ENCODE measurements around the gene MYRIP.
"Not testable (repeated sequence)": the region's sequence is repeated elsewhere in the genome, so short reads cannot be mapped to it uniquely, and the experiment has no call there.

MYRIP gene

GRCh38 chr3:39809181-39809994, at the start of gene MYRIP:
TSS of gene MYRIP (plus strand) at chr3:39809609. CDS start at chr3:39900817, 91,208 bp downstream.
- no peak for DNase-seq (ENCODE audit: low read depth)

- no peak for DNase-seq (ENCODE audit: low read depth)
These were observed 49.1 kb upstream of the MYRIP start for GRCh38 chr3:39760325-39760724.

GRCh38 chr3:39762537-39763070, 46.8 kb upstream of the MYRIP start:
- no peak for DNase-seq (ENCODE audit: low read depth)

- DNase-seq (ENCODE audit: low read depth): no peak
These were observed 46.0 kb upstream of the MYRIP start for GRCh38 chr3:39763390-39763789.

- no peak for DNase-seq (ENCODE audit: low read depth)
These were observed 43.8 kb upstream of the MYRIP start for GRCh38 chr3:39765575-39765974.

GRCh38 chr3:39766433-39766832, 43.0 kb upstream of the MYRIP start:
- no peak for DNase-seq (ENCODE audit: low read depth)

GRCh38 chr3:39766909-39767308, 42.5 kb upstream of the MYRIP start:
- not testable (repeated sequence) for DNase-seq (ENCODE audit: low read depth)

DNA sequence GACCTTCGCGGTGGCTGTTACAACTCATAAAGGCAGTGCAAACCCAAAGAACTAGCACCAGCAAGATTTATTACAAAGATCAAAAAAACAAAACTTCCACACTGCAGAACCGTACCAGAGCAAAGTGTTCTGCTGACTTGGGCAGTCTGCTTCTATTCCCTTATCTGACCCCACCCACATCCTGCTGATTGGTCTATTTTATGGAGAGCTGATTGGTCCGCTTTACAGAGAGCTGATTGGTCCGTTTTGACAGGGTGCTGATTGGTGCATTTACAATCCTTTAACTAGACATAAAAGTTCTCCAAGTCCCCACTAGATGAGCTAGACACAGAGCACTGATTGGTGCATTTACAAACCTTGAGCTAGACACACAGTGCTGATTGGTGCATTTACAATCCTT, 31.2 kb upstream of the MYRIP start:
- DNase-seq (ENCODE audit: low read depth): not testable (repeated sequence)

DNA sequence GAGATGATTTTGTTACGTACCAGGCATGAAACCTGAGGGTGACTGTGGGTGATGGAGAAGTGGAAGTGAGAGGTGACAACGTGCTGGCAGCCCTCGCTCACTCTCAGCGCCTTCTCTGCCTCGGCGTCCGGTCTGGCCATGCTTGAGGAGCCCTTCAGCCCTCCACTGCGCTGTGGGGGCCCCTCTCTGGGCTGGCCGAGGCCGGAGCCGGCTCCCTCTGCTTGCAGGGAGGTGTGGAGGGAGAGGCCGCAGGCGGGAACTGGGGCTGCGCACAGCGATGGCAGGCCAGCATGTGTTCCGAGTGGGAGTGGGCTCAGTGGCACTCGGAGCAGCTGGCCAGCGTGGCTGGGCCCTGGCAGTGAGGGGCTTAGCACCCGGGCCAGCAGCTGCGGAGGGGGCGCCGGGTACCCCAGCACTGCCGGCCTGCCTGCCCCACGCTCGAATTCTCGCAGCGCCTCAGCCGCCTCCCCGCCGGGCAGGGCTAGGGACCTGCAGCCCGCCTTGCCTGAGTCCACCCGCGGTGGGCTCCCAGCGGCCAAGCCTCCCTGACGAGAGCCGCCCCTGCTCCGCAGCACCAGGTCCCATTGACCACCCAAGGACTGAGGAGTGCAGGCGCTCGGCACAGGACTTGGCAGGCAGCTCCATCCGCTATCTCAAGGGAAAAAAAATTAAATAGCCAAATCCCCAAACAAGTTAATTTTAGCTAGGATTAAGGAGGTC, 29.7 kb upstream of the MYRIP start:
- DNase-seq (ENCODE audit: low read depth): no peak

DNA sequence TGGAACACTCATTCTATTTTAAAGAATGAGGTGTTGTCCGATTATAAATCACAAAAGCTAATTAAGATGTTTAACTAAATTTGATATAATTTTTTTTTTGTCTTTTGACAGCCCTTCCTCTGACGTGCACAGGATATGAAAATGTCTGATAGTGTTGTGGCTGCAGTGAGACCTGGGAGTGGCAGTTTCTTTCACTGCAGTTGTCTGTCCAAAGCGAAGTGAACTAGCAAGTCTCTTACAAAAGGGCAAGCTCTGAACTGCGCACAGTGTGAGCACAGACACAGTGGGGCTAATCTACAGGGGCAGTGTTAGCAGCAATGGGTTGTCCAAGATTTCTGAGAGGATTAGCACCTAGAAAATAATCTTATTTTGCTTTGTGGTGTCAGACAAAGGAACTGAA, 29.1 kb upstream of the MYRIP start:
- DNase-seq (ENCODE audit: low read depth): no peak

DNA sequence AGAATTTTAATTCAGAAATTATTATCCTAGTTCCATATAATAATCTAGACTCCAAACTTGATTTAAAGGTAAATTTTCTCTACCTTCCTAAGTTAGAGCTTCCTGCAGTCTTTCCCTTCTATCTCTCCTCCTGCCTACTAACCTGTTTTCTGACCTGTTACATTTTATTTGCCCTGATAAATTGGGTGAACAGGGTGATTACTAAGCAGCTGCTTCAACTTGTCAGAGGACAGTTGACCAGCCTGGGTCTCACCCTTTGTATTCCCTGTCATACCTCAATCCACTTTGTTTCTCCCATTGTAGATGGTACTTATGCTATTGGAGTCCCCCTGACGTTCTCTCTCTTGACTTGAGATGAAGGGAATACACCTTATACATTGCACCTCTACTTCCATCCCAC, 28.4 kb upstream of the MYRIP start:
- DNase-seq (ENCODE audit: low read depth): no peak

- DNase-seq (ENCODE audit: low read depth): no peak
These were observed 27.8 kb upstream of the MYRIP start for GRCh38 chr3:39781632-39782031.

- no peak for DNase-seq (ENCODE audit: low read depth)
These were observed 25.7 kb upstream of the MYRIP start for GRCh38 chr3:39783680-39784079.

DNA sequence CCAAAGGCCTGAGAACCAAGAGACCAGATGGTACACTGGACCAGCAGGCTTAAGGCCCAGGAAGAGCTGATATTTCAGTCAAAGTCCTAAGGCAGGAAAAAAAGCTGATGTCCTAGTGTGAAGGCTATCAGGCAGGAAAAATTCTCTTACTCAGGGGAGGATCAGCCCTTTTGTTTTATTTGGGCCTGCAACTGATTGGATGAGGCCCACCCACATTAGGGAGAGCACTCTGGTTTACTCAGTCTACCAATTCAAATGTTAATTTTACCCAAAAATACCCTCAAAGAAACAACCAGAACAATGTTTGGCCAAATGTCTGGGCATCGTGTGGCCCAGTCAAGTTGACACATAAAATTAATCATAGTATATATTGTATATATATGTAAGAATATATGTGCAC, 24.5 kb upstream of the MYRIP start:
- no peak for DNase-seq (ENCODE audit: low read depth)

DNA sequence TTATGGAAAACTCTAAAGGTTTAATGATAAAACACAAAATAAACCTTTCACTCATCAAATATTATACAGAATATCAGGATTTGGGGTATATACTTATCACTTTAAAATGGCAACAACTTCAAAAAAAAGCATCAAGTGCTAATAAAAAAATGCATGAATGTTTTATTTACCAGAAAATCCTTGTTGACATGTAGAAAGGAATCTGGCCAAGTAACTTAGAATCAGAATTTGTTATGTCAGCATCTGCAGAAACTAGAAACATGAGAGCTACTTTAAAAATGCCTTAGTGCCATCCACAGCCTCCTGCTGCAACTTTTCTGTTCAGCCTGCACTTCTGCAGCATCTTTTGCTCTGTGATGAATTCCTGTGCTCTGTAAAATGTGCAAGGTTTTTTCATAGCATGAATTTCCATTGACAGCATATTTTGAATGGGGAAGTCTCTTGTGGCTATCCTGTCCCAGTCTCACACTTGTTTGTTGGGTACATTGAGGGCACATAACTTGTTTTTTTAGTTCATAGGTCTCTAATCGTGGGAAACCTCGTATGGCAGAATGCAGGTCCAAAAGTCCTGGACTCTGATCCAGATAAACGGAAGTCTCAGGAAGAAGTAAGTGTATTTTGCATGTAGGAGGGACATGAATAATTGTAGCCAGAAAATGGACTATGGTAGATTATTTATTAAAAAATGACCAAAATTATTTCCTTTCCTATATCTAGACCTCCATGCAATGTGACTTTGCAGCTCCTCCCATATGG, 21.1 kb upstream of the MYRIP start:
- no peak for DNase-seq (ENCODE audit: low read depth)

GRCh38 chr3:39791603-39792002, 17.8 kb upstream of the MYRIP start:
- no peak for DNase-seq (ENCODE audit: low read depth)

DNA sequence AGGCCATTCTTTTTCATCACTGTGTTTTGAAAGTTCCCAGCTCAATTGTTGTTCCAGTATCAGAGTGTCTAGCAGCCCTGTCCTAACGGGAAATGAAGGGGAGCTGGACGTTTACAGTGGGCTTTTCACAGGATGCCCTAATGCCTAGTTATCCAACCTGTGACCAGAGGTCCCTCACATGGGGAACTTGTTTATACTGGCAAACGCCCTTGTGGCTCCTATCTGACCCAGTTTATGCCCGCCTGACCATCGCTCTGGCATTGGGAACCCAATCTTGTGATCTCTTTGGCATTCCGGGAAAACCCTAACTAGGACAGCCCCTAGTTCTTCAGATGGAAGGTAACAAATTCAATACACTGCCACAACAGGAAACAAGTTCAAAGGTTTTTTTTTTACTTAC, 14.5 kb upstream of the MYRIP start:
- no peak for DNase-seq (ENCODE audit: low read depth)

DNA sequence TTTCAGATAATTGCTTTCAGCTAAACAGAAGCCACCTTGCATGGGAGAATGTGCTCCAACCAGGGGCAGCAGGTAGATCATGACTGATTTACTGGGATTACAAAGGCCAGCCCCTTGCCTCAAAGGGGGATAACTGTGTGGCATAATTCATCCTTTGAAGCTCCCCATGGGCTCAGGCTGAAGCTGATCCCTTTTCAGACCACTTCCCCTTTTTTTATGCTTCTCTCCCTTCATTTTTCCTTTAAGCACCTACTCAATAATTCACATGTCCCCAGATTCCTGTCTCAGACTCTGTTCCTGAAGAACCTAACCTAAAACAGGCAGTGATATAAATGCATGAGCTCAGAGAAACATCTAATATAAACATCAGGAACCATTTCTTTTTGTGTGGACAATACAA, 8.2 kb upstream of the MYRIP start:
- no peak for DNase-seq (ENCODE audit: low read depth)

GRCh38 chr3:39802486-39802885, 6.9 kb upstream of the MYRIP start:
- not testable (repeated sequence) for DNase-seq (ENCODE audit: low read depth)

- DNase-seq (ENCODE audit: low read depth): no peak
These were observed 5.5 kb upstream of the MYRIP start for GRCh38 chr3:39803956-39804355.

- DNase-seq (ENCODE audit: low read depth): no peak
These were observed 4.5 kb upstream of the MYRIP start for GRCh38 chr3:39804951-39805350.

- DNase-seq (ENCODE audit: low read depth): no peak
These were observed 3.8 kb upstream of the MYRIP start for GRCh38 chr3:39805650-39806049.

- DNase-seq (ENCODE audit: low read depth): no peak
These were observed 2.6 kb upstream of the MYRIP start for GRCh38 chr3:39806820-39807219.
